HL-60 (cell line): ENCODE measurements around the gene ADH1B.
"Not testable (repeated sequence)": the region's sequence is repeated elsewhere in the genome, so short reads cannot be mapped to it uniquely, and the experiment has no call there.

Source experiments
- DNase-seq, 2 experiments: peaks; one replicate each; pipeline ENCODE4 v3.0.0-alpha.2; 2010 to 2020; ENCODE audit warnings: low read depth in 1 of 2, low spot score in 1 of 2
- H3K27ac ChIP-seq: fragments of 250-450 bp; sonication (Bioruptor Pico); replicated peaks from 2 replicates; pipeline ENCODE4 v1.5.1; 2020; ENCODE audit warnings: mild to moderate bottlenecking, moderate library complexity
- H3K27me3 ChIP-seq: fragments of 250-450 bp; sonication (Bioruptor Pico); 2 replicates; pipeline ENCODE4 v1.5.1; 2021; ENCODE audit warnings: mild to moderate bottlenecking, moderate library complexity; ENCODE audit not compliant: insufficient read depth, poor library complexity, severe bottlenecking
- H3K4me3 ChIP-seq: replicated peaks from 2 replicates; pipeline ENCODE4 v1.5.1; 2011; ENCODE audit warnings: mild to moderate bottlenecking, control low read depth, low read length; ENCODE audit not compliant: insufficient read depth
- CTCF ChIP-seq: IDR thresholded peaks from one replicate; pipeline ENCODE4 v1.5.1; 2011; ENCODE audit warnings: low read length, control low read depth, inconsistent platforms; ENCODE audit not compliant: insufficient read depth
- GABPA ChIP-seq: IDR thresholded peaks from 2 replicates; pipeline ENCODE4 v1.6.1; 2012; ENCODE audit warnings: low read depth
- POLR2AphosphoS5 ChIP-seq: IDR thresholded peaks from 2 replicates; pipeline ENCODE4 v1.6.1; 2012; ENCODE audit warnings: low read depth
- REST ChIP-seq: IDR thresholded peaks from 2 replicates; pipeline ENCODE4 v1.6.1; 2012; ENCODE audit warnings: low read depth; ENCODE audit not compliant: insufficient replicate concordance
- SPI1 ChIP-seq: IDR thresholded peaks from 2 replicates; pipeline ENCODE4 v1.6.1; 2012; ENCODE audit warnings: low read depth, mild to moderate bottlenecking, borderline replicate concordance

Gene ADH1B

GRCh38 chr4:99324979-99325378 is 3.8 kb upstream of the ADH1B start:
- Histone ChIP-seq H3K4me3 (no peak overlapping the region), H3K27ac (no peak overlapping the region), H3K27me3 (no peaks in the 10 kb centered on the region)
- no peak for DNase-seq
- no peak for TF ChIP-seq REST
- no peak for TF ChIP-seq POLR2AphosphoS5
- TF ChIP-seq GABPA: no peak
- TF ChIP-seq SPI1: no peak
- no peak for TF ChIP-seq CTCF

GRCh38 chr4:99324361-99324760 is 3.2 kb upstream of the ADH1B start:
- no peak overlapping the region for H3K27ac ChIP-seq

GRCh38 chr4:99323756-99324155 is 2.6 kb upstream of the ADH1B start:
- Histone ChIP-seq H3K27me3 (no peaks in the 10 kb centered on the region), H3K27ac (no peak overlapping the region), H3K4me3 (no peak overlapping the region)
- TF ChIP-seq POLR2AphosphoS5 (no peak), CTCF (no peak), REST (no peak), GABPA (no peak), SPI1 (no peak)
- no peak for DNase-seq

More at GRCh38 chr4:99324361-99324760, 3.2 kb upstream of the ADH1B start:
- TF ChIP-seq POLR2AphosphoS5: no peak
- no peak for TF ChIP-seq SPI1
- no peak for TF ChIP-seq REST
- no peak for TF ChIP-seq GABPA
- no peak for TF ChIP-seq CTCF
- no peak for DNase-seq
- Histone ChIP-seq H3K4me3 (no peak overlapping the region), H3K27me3 (no peaks in the 10 kb centered on the region)

GRCh38 chr4:99317811-99318210 is 3.4 kb downstream of the ADH1B start:
- H3K4me3 ChIP-seq, DNase-seq, H3K27ac ChIP-seq: not testable (repeated sequence)

More at GRCh38 chr4:99317811-99318210, 3.4 kb downstream of the ADH1B start:
- not testable (repeated sequence) for H3K27me3 ChIP-seq
